ENCODE data around the gene DEFB128. TPM values are rescaled to one million over a fixed set of nuclear protein-coding genes. Genes with fewer than 3 reads are reported as not detected.

Gene DEFB128
- polyA plus RNA-seq, 3 donors: not detected

GRCh38 chr20:157154-157553 lies 32.4 kb downstream of the DEFB128 start, which contains the start of gene DEFB127:
DEFB127 (plus strand) TSS chr20:157454; CDS start chr20:157545, 91 bp downstream.
- no peak for DNase-seq

GRCh38 chr20:152131-152530 lies 37.4 kb downstream of the DEFB128 start:
- no peak for DNase-seq

GRCh38 chr20:145877-146276 lies 43.6 kb downstream of the DEFB128 start:
- DNase-seq: no peak

GRCh38 chr20:142290-142689 lies 47.2 kb downstream of the DEFB128 start, which contains the start of gene DEFB126:
DEFB126 (plus strand) TSS chr20:142590; CDS start chr20:142629, 39 bp downstream.
- no peak for DNase-seq

Other genes starting within 250 kb of the DEFB128 start
- gene DEFB125, start 102.0 kb downstream of the DEFB128 start, polyA plus RNA-seq (ENCODE audit: insufficient read length in 3 of 3): not detected
- gene DEFB126, start 47.1 kb downstream of the DEFB128 start, polyA plus RNA-seq (ENCODE audit: insufficient read length in 3 of 3): not detected
- gene DEFB127, start 32.3 kb downstream of the DEFB128 start, polyA plus RNA-seq (ENCODE audit: insufficient read length in 3 of 3): not detected
- gene DEFB129, start 37.5 kb upstream of the DEFB128 start, polyA plus RNA-seq (ENCODE audit: insufficient read length in 3 of 3): not detected
- not detected for gene DEFB132, start 68.0 kb upstream of the DEFB128 start, polyA plus RNA-seq (ENCODE audit: insufficient read length in 3 of 3)
- 10 to 100 TPM; 37.1 to 45.2 (median 40.2) TPM for gene C20orf96, start 101.0 kb upstream of the DEFB128 start, polyA plus RNA-seq (ENCODE audit: insufficient read length in 3 of 3)
- gene ZCCHC3, start 107.9 kb upstream of the DEFB128 start, polyA plus RNA-seq (ENCODE audit: insufficient read length in 3 of 3): 10 to 100 TPM; 43.1 to 58.2 (median 46.7) TPM
- 10 to 100 TPM; 36.4 to 45.5 (median 41.3) TPM for gene SOX12, start 135.8 kb upstream of the DEFB128 start, polyA plus RNA-seq (ENCODE audit: insufficient read length in 3 of 3)
- 10 to 100 TPM; 50.4 to 57.5 (median 54.9) TPM for gene NRSN2, start 157.4 kb upstream of the DEFB128 start, polyA plus RNA-seq (ENCODE audit: insufficient read length in 3 of 3)
- 1 to 10 TPM; 4.1 to 5.1 (median 4.2) TPM for gene TRIB3, start 191.0 kb upstream of the DEFB128 start, polyA plus RNA-seq (ENCODE audit: insufficient read length in 3 of 3)
- gene RBCK1, start 218.6 kb upstream of the DEFB128 start, polyA plus RNA-seq (ENCODE audit: insufficient read length in 3 of 3): 100 to 1,000 TPM in 1 of 3 donors, 10 to 100 TPM in 2; 82.5 to 105 (median 93.2) TPM

Data from renal pelvis (tissue), 4 donors.